DOHH2 (cell line): Measurements from ENCODE around the gene RALGDS.

Source experiments
- CTCF ChIP-seq: fragments of 200-600 bp; sonication (generic); IDR thresholded peaks from one replicate; pipeline ENCODE4 v1.5.1; 2014; ENCODE audit warnings: antibody characterized with exemption, mild to moderate bottlenecking, low read depth, low read length; ENCODE audit not compliant: poor library complexity, severe bottlenecking
- EZH2phosphoT487 ChIP-seq: fragments of 200-600 bp; sonication (generic); IDR thresholded peaks from 2 replicates; pipeline ENCODE4 v1.6.1; 2017; ENCODE audit warnings: borderline replicate concordance, mild to moderate bottlenecking, antibody characterized with exemption, low read length, moderate library complexity, mixed read lengths

GRCh38 chr9:133148199-133149129, 27.4 kb upstream of the RALGDS start:
- TF ChIP-seq CTCF = no peak
- no peak for TF ChIP-seq EZH2phosphoT487
